Central memory CD8-positive, alpha-beta T cell (primary cell): ENCODE measurements around the gene CLIP1.
A peak's percentile ranks its signal among the peaks of the same experiment; 100 is the strongest.

Experiments used
- ATAC-seq: fragments of 150-1000 bp; cut with Tn5 transposase; replicated peaks from 2 replicates; pipeline ENCODE4 v1.10.0; 2022; ENCODE audit warnings: mild to moderate bottlenecking, moderate FRiP score, moderate number of reproducible peaks; ENCODE audit not compliant: poor library complexity, severe bottlenecking; ENCODE audit errors: extremely low read depth
- DNase-seq, 2 donors: peaks; one replicate each; pipeline ENCODE4 v3.0.0; 2021; ENCODE audit warnings: low spot score in 2 of 2
- H3K27ac Mint-ChIP-seq: one replicate; pipeline ENCODE4 v1.8.0; 2022; ENCODE audit warnings: low read depth, mild to moderate bottlenecking, moderate library complexity, mixed read lengths
- H3K27me3 Mint-ChIP-seq: one replicate; pipeline ENCODE4 v1.8.0; 2022; ENCODE audit warnings: mixed read lengths
- H3K36me3 Mint-ChIP-seq: one replicate; pipeline ENCODE4 v1.8.0; 2022; ENCODE audit warnings: mild to moderate bottlenecking, moderate library complexity, mixed read lengths; ENCODE audit not compliant: insufficient read depth
- H3K4me1 Mint-ChIP-seq: one replicate; pipeline ENCODE4 v1.8.0; 2022; ENCODE audit warnings: mixed read lengths
- H3K4me3 Mint-ChIP-seq: one replicate; pipeline ENCODE4 v1.8.0; 2022; ENCODE audit warnings: mild to moderate bottlenecking, moderate library complexity, mixed read lengths
- H3K9me3 Mint-ChIP-seq: one replicate; pipeline ENCODE4 v1.8.0; 2022; ENCODE audit warnings: mixed read lengths

CLIP1 gene

DNA sequence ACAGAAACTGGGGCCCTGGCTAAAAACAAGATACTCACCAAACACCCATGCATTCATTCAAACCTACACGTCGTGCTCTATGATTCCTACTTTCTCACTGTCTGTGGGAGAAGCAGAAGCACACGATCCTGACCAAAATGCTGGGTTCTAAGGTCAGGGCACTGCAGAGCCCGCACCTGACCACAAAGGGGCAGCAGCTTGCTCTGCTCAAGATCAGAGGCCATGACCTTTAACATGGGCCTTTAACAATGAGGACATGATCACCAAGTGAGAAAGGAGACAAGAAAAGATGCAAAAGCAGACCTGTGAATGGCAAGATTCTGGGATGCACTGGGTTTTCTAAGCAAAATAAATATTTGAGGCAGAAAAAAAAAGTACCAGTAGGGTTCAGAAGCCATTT, 116.1 kb downstream of the CLIP1 start:
- H3K36me3 Mint-ChIP-seq: peaks cover 22% of the 10 kb centered on the region

DNA sequence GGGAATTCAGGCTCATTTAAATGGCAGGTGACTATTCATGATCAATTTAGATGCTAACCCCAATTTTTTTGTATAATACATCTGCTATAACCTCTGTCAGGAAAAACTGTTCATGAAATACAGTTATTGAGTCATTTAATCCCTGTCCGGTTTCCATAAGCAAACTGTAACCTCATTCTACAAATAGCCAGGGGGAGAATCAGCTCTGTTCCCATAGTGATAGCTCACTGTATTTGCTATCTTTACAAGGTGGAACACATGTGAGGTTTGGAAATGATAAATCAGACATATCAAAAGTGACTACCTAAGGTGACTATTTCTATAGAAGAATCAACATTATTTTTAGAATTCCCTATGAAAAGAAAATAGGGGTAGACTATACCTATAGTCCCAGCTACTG, 117.5 kb downstream of the CLIP1 start:
- DNase-seq: no peak
- H3K4me1 Mint-ChIP-seq: no peaks in the 10 kb centered on the region
- no peak overlapping the region for H3K27ac Mint-ChIP-seq
- H3K36me3 Mint-ChIP-seq: peaks cover 19% of the 10 kb centered on the region
- ATAC-seq: no peak
- no peak overlapping the region for H3K4me3 Mint-ChIP-seq
- H3K27me3 Mint-ChIP-seq: no peaks in the 10 kb centered on the region
- H3K9me3 Mint-ChIP-seq: no peaks in the 10 kb centered on the region

More for the DNA sequence above, 116.1 kb downstream of the CLIP1 start:
- H3K4me3 Mint-ChIP-seq: no peak overlapping the region
- no peaks in the 10 kb centered on the region for H3K9me3 Mint-ChIP-seq
- no peaks in the 10 kb centered on the region for H3K4me1 Mint-ChIP-seq
- H3K27ac Mint-ChIP-seq: no peak overlapping the region
- no peak for ATAC-seq
- H3K27me3 Mint-ChIP-seq: no peaks in the 10 kb centered on the region
- DNase-seq: no peak

DNA sequence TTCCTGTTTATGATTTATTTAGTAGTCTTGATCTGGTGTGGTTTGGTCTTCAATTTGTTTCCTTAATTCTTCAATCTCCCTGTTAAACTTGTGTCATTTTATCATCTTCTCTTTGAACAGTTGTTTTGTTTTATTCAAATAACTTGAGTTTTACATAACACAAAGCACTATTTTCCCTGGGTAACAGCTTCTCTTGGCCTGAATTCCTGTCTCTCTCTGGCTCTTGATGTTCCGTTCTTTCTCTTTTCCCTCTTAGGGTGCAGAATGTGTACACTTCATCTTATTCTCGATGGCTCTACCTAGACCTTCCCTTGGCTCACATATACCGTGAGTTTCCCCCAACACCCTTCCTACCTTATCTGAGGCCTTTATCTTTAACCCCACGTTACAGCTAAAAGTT, 119.4 kb downstream of the CLIP1 start:
- no peak for ATAC-seq
- Mint-ChIP-seq H3K4me3 (no peak overlapping the region), H3K27ac (no peak overlapping the region), H3K4me1 (no peaks in the 10 kb centered on the region), H3K27me3 (no peaks in the 10 kb centered on the region), H3K36me3 (peaks cover 17% of the 10 kb centered on the region), H3K9me3 (no peaks in the 10 kb centered on the region)
- no peak for DNase-seq

DNA sequence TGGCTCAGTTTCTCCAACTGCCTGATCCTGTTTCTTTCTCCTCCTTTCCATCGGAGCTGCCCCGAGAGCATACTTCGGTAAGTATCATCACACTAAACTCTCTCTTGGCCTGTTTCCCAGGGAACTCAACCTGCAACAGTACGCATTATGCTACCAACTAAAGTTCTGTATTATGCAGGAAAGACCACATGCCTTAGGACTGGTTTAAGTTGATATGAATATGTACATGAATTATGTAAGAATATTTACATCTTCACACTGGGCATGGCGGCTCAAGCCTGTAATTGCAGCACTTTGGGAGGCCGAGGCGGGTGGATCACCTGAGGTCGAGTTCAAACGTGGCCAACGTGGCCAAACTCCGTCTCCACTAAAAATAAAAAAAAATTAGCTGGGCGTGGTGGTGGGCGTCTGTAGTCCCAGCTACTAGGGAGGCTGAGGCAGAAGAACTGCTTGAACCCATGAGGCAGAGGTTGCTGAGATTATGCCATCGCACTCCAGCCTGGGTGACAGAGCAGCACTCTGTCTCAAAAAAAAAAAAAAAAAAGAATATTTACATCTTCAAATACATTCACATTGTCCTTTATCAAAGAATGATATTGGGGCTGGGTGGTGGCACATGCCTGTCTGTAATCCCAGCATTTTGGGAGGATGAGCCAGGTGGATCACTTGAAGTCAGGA, 124.3 kb downstream of the CLIP1 start:
- no peak overlapping the region for H3K27ac Mint-ChIP-seq
- no peak for ATAC-seq
- no peaks in the 10 kb centered on the region for H3K27me3 Mint-ChIP-seq
- no peak overlapping the region for H3K4me3 Mint-ChIP-seq
- no peaks in the 10 kb centered on the region for H3K9me3 Mint-ChIP-seq
- no peaks in the 10 kb centered on the region for H3K4me1 Mint-ChIP-seq
- peaks cover 18% of the 10 kb centered on the region for H3K36me3 Mint-ChIP-seq
- DNase-seq: no peak

DNA sequence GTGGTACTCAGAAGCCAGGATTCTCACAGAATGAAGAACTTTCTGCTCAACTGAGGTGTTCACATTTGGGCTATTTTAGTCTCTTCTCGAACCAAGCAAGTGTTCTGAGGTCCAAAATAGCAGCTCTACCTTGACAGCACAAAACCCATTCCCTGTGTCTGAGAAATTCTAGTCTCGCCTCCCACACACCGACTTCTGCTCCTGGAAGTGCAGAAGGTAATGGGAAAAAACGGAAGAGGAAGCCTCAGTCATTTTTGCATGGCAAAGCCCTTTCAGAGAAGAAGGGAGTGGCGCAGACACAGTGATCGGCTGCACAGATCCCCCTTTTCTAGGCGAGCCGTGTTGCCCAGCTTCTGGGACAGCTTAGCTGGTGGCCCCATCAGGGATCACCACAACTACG, 125.0 kb downstream of the CLIP1 start:
- H3K27ac Mint-ChIP-seq: no peak overlapping the region
- no peaks in the 10 kb centered on the region for H3K4me1 Mint-ChIP-seq
- H3K36me3 Mint-ChIP-seq: peaks cover 16% of the 10 kb centered on the region
- H3K4me3 Mint-ChIP-seq: no peak overlapping the region
- no peak for ATAC-seq
- DNase-seq: no peak
- H3K9me3 Mint-ChIP-seq: no peaks in the 10 kb centered on the region
- H3K27me3 Mint-ChIP-seq: no peaks in the 10 kb centered on the region

DNA sequence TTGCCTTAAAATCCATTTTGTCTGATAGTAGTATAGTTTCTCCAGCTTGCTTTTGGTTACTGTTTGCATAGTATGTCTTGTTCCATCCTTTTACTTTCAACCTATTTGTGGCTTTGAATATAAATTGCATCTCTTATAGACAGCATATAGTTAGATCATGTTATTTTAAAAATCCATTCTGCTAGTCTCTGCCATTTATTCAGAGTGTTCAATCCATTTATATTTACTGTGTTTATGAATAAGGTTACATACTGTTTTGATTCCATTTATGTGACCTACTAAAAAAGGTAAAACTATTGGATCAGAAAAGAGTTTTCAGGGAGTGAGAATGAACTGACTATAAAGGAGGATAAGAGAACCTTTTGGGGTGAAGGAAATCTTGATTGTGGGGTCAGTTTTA, 126.6 kb downstream of the CLIP1 start:
- no peaks in the 10 kb centered on the region for H3K4me1 Mint-ChIP-seq
- H3K27me3 Mint-ChIP-seq: no peaks in the 10 kb centered on the region
- H3K4me3 Mint-ChIP-seq: no peak overlapping the region
- H3K9me3 Mint-ChIP-seq: no peaks in the 10 kb centered on the region
- DNase-seq (no peak), ATAC-seq (no peak)
- H3K36me3 Mint-ChIP-seq: peaks cover 23% of the 10 kb centered on the region
- H3K27ac Mint-ChIP-seq: no peak overlapping the region

DNA sequence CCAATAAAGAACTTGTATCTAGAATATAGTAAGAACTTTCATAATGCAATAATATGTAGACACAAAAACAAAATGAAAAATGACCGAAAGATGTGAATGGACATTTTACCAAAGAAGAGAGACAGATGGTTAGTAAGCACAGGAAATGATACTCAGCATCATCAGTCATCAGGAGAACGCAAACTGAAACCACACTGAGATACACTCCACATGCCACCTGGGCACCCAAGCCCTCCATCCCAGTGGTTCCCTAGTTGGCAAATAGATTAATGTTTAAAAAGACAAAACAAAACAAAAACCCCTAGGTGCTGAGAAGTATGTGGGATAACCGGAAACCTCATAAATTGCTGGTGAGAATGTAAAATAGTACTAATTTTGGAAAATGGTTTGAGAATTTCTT, 129.4 kb downstream of the CLIP1 start:
- DNase-seq: no peak
- H3K27me3 Mint-ChIP-seq: no peaks in the 10 kb centered on the region

DNA sequence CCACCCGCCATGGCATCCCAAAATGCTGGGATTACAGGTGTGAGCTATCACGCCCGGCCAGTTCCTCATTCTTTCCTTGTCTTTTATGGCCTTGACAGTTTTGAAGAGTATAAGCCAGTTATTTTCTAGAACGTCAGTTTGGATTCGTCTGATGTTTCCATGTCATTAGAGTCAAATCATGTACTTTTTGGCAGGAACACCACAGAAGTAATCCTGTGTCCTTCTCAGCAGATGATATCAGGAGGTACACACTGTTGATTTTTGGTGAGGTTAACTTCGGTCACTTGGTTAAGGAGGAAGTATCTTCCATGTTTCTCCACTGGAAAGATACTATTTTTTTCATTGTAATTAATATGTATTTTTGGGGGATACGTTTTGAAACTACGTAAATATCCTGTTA, 131.0 kb downstream of the CLIP1 start:
- Mint-ChIP-seq H3K4me3 (no peak overlapping the region), H3K36me3 (peaks cover 26% of the 10 kb centered on the region), H3K27me3 (no peaks in the 10 kb centered on the region), H3K27ac (no peak overlapping the region), H3K4me1 (peaks cover 4% of the 10 kb centered on the region), H3K9me3 (no peaks in the 10 kb centered on the region)
- DNase-seq: no peak
- ATAC-seq: no peak

More for the DNA sequence above, 129.4 kb downstream of the CLIP1 start:
- peaks cover 4% of the 10 kb centered on the region for H3K4me1 Mint-ChIP-seq
- no peak overlapping the region for H3K27ac Mint-ChIP-seq
- ATAC-seq: no peak
- peaks cover 21% of the 10 kb centered on the region for H3K36me3 Mint-ChIP-seq
- H3K4me3 Mint-ChIP-seq: no peak overlapping the region
- H3K9me3 Mint-ChIP-seq: no peaks in the 10 kb centered on the region

DNA sequence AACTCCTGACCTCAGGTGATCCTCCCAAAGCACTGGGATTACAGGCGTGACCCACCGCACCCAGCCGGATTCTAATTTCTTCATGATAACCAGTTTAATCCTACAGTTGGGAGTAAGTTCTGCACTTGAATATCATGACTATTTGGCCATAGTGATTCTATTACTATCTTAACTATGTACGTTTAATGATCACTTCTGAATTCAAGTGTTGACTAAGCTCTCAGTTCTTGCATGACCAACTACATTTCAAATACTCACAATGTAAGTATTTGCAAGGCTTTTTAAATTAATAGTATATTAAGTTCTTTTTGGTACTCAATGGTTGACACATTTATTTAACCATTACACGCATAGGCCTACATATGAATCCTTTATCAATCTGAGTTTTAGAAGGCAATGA, 138.8 kb downstream of the CLIP1 start:
- H3K4me3 Mint-ChIP-seq: no peak overlapping the region
- ATAC-seq: no peak
- H3K9me3 Mint-ChIP-seq: no peaks in the 10 kb centered on the region
- DNase-seq: no peak
- peaks cover 4% of the 10 kb centered on the region for H3K4me1 Mint-ChIP-seq
- H3K27me3 Mint-ChIP-seq: no peaks in the 10 kb centered on the region
- H3K27ac Mint-ChIP-seq: no peak overlapping the region
- peaks cover 27% of the 10 kb centered on the region for H3K36me3 Mint-ChIP-seq

DNA sequence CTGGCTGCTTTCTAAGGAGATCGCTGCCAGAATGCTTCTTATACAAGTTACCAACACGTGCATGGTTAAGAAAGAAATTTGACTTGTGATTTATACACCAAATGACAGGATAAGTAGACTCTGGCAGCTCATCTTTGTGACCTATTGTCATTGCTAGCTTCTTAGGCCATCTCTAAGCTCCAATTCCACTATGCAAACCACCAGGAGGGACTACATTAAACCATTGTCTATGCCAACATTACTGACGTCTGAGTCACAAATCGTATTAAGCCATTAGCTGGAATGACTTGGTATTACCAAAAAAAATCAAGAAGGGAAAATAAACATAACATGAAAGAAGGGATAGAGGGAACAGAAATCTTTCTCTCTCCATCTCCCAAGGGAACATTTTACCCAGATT, 140.4 kb downstream of the CLIP1 start:
- Mint-ChIP-seq H3K27me3 (no peaks in the 10 kb centered on the region), H3K9me3 (no peaks in the 10 kb centered on the region), H3K36me3 (peaks cover 26% of the 10 kb centered on the region), H3K4me1 (no peaks in the 10 kb centered on the region), H3K27ac (no peak overlapping the region), H3K4me3 (no peak overlapping the region)
- no peak for DNase-seq
- no peak for ATAC-seq

DNA sequence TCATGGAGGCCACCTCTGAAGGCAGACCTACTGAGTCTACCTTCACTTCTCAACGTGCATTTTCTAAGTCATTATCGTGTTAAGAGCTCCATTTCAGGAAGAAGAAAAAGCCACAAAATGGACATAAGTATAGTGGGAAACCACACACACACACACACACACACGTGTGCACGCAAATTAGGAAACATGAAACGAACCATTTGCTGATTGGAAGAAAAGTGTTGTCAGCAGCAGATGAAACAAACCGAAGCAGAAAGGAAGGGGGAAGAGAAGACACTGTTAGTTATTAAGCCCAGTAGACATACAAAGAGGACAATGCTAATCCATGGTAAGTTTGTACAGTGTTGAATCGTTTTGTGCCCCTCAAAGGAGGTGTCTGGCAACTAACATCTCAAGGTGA, 146.2 kb downstream of the CLIP1 start:
- Mint-ChIP-seq H3K9me3 (no peaks in the 10 kb centered on the region), H3K4me3 (no peak overlapping the region), H3K27ac (no peak overlapping the region), H3K36me3 (peaks cover 30% of the 10 kb centered on the region), H3K27me3 (no peaks in the 10 kb centered on the region), H3K4me1 (no peaks in the 10 kb centered on the region)
- ATAC-seq (no peak), DNase-seq (no peak)

DNA sequence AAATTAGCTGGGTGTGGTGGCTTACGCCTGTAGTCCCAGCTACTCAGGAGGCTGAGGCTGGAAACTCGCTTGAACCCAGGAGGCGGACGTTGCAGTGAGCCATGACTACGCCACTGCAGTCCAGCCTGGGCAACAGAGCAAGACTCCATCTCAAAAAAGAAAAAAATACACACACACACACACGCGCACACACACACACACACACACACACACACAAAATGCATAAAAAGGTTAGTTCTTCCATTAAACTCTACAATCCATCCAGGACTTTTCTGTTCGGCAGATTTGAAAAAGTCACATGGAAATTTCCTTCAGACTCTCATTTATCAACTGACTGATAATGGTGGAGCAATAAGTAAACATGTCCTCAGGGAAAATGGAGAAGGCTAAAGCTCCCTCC, 147.0 kb downstream of the CLIP1 start:
- no peak for ATAC-seq
- Mint-ChIP-seq H3K36me3 (peaks cover 32% of the 10 kb centered on the region), H3K27ac (peak overlapping the region; percentile 4), H3K9me3 (no peaks in the 10 kb centered on the region), H3K4me3 (no peak overlapping the region), H3K4me1 (no peaks in the 10 kb centered on the region), H3K27me3 (no peaks in the 10 kb centered on the region)
- DNase-seq: no peak

DNA sequence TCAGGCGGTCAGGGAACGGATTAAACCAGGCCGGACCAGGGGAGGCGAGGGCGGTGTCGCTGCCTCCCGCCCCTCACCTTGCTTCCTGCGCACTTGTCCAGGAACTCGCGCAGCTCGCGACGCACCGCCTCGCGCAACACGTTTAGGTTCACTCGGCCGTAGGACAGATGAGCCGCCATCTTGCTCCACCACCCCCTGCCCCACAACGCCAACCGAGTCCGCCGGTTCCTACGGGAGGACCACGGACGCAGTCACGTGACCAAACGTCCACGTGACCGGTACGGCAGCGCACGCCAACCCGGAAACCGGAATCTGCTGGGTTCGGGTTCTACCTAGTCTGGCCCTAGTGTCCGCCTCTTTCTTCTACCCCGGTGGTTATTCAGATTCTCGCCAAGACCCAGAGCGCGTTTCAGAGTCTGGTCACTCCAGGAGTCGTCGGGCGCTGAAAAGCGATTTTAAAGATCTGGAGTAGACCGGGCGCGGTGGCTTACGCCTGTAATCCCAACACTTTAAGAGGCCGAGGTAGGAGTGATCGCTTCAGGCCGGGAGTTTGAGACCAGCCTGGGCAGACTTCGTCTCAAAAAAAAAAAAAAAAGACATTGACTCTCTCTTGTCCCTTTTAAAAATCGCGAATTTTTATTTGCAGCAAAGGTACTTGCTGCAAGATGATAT, 156.1 kb downstream of the CLIP1 start, which contains the start of gene VPS33A:
Gene VPS33A (minus strand): TSS at position 265 of the 672 bp plus-strand sequence. CDS start 86 bp downstream, at position 179.
- DNase-seq (peak; percentile 86 to 87), ATAC-seq (peak; percentile 87)
- H3K4me1 Mint-ChIP-seq: peaks cover 13% of the 10 kb centered on the region
- peak within 1 kb of the TSS; percentile 95 for H3K4me3 Mint-ChIP-seq
- H3K27ac Mint-ChIP-seq: peak within 1 kb of the TSS; percentile 99
- H3K27me3 Mint-ChIP-seq: no peaks in the 10 kb centered on the region
- peaks cover 43% of the 10 kb centered on the region for H3K36me3 Mint-ChIP-seq
- H3K9me3 Mint-ChIP-seq: no peaks in the 10 kb centered on the region
